Activated naive CD4-positive, alpha-beta T cell treated with anti-CD3 and anti-CD28 coated beads for 36 hours (primary cell): Measurements from ENCODE around the gene TRIM68. TPM values are rescaled to one million over a fixed set of nuclear protein-coding genes. Genes with fewer than 3 reads are reported as not detected.

Experiments used
- CTCF ChIA-PET: fragments of 350-600 bp; sonication (Branson Sonifier 250); formaldehyde crosslinking; loops from one replicate; lab custom pipeline; 2021; ENCODE audit warnings: antibody characterized with exemption; lab: Charles Lee
- DNase-seq: peaks from one replicate; pipeline ENCODE4 v3.0.0-alpha.2; 2020
- H3K27ac Mint-ChIP-seq: one replicate; pipeline ENCODE4 v1.8.0; 2021; ENCODE audit warnings: mild to moderate bottlenecking, mixed read lengths
- H3K27me3 Mint-ChIP-seq: one replicate; pipeline ENCODE4 v1.8.0; 2021; ENCODE audit warnings: low read depth, mixed read lengths
- H3K36me3 Mint-ChIP-seq: one replicate; pipeline ENCODE4 v1.8.0; 2021; ENCODE audit warnings: low read depth, mixed read lengths
- H3K4me1 Mint-ChIP-seq: one replicate; pipeline ENCODE4 v1.8.0; 2021; ENCODE audit warnings: low read depth, mixed read lengths
- H3K4me3 Mint-ChIP-seq: one replicate; pipeline ENCODE4 v1.8.0; 2021; ENCODE audit warnings: mild to moderate bottlenecking, moderate library complexity, mixed read lengths
- H3K9me3 Mint-ChIP-seq: one replicate; pipeline ENCODE4 v1.8.0; 2021; ENCODE audit warnings: mixed read lengths
- intact Hi-C: fragments of 100-400 bp; cut with micrococcal nuclease; formaldehyde crosslinking; loops from one replicate; pipeline ENCODE4 v1.15.1; 2023
- total RNA-seq, 2 experiments: library from RNA; stranded (reverse); gene quantifications; one replicate each; pipeline ENCODE4 v1.2.3, GENCODE V29; 2021

The TRIM68 gene
- total RNA-seq, 2 experiments from 2014 or later, result 11.3 to 15.4 TPM

DNA sequence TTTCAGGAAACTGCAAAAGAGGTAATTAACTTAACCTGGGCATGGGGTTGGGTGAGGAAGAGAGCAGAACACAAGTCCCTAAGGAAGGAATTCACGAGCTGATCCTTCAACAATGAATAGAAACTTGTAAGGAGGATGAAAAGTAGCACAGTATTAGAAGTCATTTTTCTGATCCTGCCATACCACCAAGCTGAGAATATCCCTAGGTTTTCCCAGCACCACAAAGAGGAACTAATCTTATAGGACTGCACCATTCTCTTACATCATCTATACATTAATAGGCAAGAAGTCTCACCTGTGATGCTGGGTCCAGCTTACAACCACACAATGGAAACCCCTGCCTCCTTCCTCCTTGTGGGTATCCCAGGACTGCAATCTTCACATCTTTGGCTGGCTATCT is 14.3 kb downstream of the TRIM68 start, which contains the start of gene OR52I1:
TSS of gene OR52I1 (plus strand) at position 301 of the 400 bp plus-strand sequence. CDS start at position 301, 0 bp downstream.
- Mint-ChIP-seq H3K27me3 (no peaks in the 10 kb centered on the region), H3K9me3 (no peaks in the 10 kb centered on the region), H3K4me1 (no peaks in the 10 kb centered on the region), H3K36me3 (peaks cover 14% of the 10 kb centered on the region), H3K27ac (no peak within 1 kb of the TSS), H3K4me3 (no peak within 1 kb of the TSS)
- DNase-seq, result no peak
- intact Hi-C loops, result no loop called here
- CTCF ChIA-PET, result no interaction called here

DNA sequence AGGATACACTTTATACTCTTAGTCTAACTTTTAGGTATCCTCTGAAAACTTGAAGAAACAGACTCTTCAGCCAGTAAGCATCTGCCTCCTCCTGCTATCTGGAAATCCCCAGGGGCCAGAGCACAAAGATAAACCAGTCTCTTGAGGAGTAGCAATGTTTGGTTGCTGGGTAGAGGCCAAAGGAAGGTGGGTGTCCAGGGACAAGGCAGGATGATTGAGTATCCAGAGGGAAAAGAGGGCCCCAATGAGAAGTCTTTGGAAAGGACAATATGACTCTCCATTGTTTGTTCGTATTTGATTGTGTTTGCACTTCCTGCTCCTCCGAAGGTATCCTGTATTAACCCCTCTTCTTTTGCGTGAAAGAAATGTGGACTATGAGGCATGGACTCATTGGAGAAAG is 19.0 kb downstream of the TRIM68 start:
- Mint-ChIP-seq H3K27me3 (peaks cover 6% of the 10 kb centered on the region), H3K4me1 (no peaks in the 10 kb centered on the region), H3K9me3 (no peaks in the 10 kb centered on the region), H3K4me3 (no peak overlapping the region), H3K36me3 (no peaks in the 10 kb centered on the region), H3K27ac (no peak overlapping the region)
- CTCF ChIA-PET, result interaction anchor here (0.9 kb wide), 1 partner anchor 402 kb away, joined by 3 read pairs; no protein-coding TSS in a partner anchor
- intact Hi-C loops, result no loop called here
- no peak for DNase-seq

DNA sequence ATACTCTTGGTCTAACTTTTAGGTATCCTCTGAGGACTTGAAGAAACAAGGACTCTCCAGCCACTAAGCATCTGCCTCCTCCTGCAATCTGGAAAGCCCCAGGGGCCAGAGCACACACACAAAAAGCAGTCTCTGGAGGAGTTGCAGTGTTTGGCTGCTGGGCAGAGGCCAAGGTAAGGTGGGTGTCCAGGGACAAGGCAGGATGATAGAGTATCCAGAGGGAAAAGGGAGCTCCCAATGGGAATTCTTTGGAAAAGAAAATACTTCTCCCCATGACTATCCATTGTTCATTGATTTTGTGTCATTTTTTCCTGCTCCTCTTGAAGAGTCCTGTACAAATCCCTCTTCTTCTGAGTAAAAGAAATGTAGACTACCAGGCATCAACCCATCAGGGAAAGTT is 26.6 kb downstream of the TRIM68 start, which contains the start of gene OR52I2:
TSS of gene OR52I2 (plus strand) at position 301 of the 400 bp plus-strand sequence.
- Mint-ChIP-seq H3K36me3 (no peaks in the 10 kb centered on the region), H3K27me3 (peaks cover 7% of the 10 kb centered on the region), H3K9me3 (no peaks in the 10 kb centered on the region), H3K27ac (no peak within 1 kb of the TSS), H3K4me3 (no peak within 1 kb of the TSS), H3K4me1 (no peaks in the 10 kb centered on the region)
- CTCF ChIA-PET, result no interaction called here
- intact Hi-C loops, result no loop called here
- no peak for DNase-seq

- intact Hi-C loops, result no loop called here
- Mint-ChIP-seq H3K27ac (no peak overlapping the region), H3K27me3 (peaks cover 5% of the 10 kb centered on the region), H3K4me3 (no peak overlapping the region), H3K36me3 (no peaks in the 10 kb centered on the region), H3K4me1 (peaks cover 5% of the 10 kb centered on the region), H3K9me3 (no peaks in the 10 kb centered on the region)
- DNase-seq, result no peak
- CTCF ChIA-PET, result no interaction called here
Observed at GRCh38 chr11:4580124-4580523, 27.9 kb downstream of the TRIM68 start.

DNA sequence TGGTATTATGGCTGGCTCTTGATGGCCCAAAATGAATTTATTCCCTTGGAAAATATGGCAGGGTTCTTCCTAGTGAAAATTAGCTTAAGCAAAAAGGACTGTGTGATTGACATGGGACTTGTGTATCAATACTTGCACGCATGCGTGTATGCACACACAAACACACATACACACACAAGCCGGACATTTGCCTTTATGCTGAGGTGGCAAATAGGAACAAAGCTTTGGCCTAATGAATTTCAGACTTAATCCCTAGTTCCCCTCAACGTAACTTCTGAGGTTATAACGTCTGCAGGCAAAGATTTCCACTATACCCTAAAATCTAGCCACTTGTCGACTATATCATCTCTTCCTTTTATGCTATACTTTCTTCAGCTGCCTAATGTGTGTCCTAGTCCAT is 29.4 kb downstream of the TRIM68 start:
- CTCF ChIA-PET, result interaction anchor here (0.6 to 1.1 kb wide), 4 partner anchors 12 to 391 kb away, joined by 3 to 4 read pairs (median 3); no protein-coding TSS in a partner anchor
- Mint-ChIP-seq H3K27me3 (no peaks in the 10 kb centered on the region), H3K27ac (no peak overlapping the region), H3K4me3 (no peak overlapping the region), H3K9me3 (no peaks in the 10 kb centered on the region), H3K4me1 (peaks cover 5% of the 10 kb centered on the region), H3K36me3 (no peaks in the 10 kb centered on the region)
- DNase-seq, result no peak
- intact Hi-C loops, result no loop called here

DNA sequence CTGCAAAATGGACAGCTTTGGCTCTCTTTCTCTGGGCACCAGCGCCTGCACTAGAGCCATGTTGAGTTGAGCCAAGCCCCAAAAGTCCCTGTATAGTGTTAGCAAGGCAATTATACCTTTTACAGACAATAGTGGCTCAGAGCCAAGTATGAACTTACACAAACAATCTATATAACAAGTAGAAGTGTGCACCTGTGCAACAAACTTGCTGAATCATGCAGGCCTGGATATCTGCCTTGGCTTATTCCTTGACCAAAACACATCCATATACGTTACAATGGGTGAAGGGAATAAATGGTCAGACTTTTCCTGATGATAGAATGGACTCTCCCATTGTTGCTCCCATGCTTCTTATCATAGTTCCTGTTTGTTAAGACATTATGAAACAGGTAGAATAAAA is 30.3 kb downstream of the TRIM68 start:
- intact Hi-C loops, result no loop called here
- no peak overlapping the region for H3K4me3 Mint-ChIP-seq
- peaks cover 5% of the 10 kb centered on the region for H3K4me1 Mint-ChIP-seq
- H3K9me3 Mint-ChIP-seq, result no peaks in the 10 kb centered on the region
- no peak for DNase-seq
- CTCF ChIA-PET, result interaction anchor here (0.6 kb wide), 1 partner anchor 12 kb away, joined by 3 read pairs; no protein-coding TSS in a partner anchor
- H3K27ac Mint-ChIP-seq, result no peak overlapping the region
- no peaks in the 10 kb centered on the region for H3K36me3 Mint-ChIP-seq
- H3K27me3 Mint-ChIP-seq, result no peaks in the 10 kb centered on the region

- Mint-ChIP-seq H3K4me3 (no peak overlapping the region), H3K27me3 (no peaks in the 10 kb centered on the region), H3K4me1 (peaks cover 5% of the 10 kb centered on the region), H3K27ac (no peak overlapping the region), H3K36me3 (no peaks in the 10 kb centered on the region), H3K9me3 (no peaks in the 10 kb centered on the region)
- DNase-seq, result no peak
- CTCF ChIA-PET, result no interaction called here
- intact Hi-C loops, result no loop called here
Observed at GRCh38 chr11:4576880-4577279, 31.2 kb downstream of the TRIM68 start.

DNA sequence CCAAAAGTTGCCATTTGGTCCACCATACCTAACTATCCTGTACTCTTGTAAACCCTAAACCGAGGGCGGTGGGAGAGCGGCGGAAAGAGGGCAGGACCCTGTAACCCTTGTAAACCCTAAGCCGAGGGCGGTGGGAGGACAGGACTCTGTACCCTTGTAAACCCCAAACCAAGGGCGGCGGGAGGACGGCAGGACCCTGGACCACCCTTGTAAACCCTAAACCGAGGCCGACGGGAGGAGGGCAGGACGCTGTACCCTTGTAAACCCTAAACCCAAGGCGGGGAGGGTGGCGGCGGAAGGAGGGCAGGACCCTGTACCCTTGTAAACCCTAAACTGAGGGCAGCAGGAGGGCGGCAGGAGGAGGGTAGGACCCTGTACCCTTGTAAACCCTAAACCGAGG is 39.0 kb downstream of the TRIM68 start:
- CTCF ChIA-PET, result no interaction called here
- no peaks in the 10 kb centered on the region for H3K36me3 Mint-ChIP-seq
- H3K9me3 Mint-ChIP-seq, result peaks cover 2% of the 10 kb centered on the region
- intact Hi-C loops, result no loop called here
- H3K27ac Mint-ChIP-seq, result no peak overlapping the region
- DNase-seq, result no peak
- H3K4me1 Mint-ChIP-seq, result no peaks in the 10 kb centered on the region
- H3K27me3 Mint-ChIP-seq, result peaks cover 7% of the 10 kb centered on the region
- H3K4me3 Mint-ChIP-seq, result no peak overlapping the region

DNA sequence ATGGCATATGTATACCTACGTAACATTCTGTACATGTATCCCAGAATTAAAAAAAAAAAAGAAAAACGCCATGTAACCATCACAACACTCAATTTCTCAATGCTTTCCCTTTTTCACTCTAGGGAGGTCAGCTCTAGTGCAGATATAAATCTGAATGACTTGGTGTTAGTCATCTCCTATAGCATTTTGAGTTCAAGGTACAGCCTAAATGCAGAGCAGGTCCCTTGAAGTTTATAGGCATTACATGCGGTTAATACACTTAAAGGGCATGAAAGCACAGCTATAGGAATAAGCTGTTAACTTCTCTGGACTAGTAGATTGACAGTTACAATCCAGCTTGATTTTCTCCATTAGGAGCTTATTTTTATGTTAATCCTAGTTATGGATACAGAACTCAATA is 42.7 kb downstream of the TRIM68 start:
- H3K4me1 Mint-ChIP-seq, result no peaks in the 10 kb centered on the region
- peaks cover 12% of the 10 kb centered on the region for H3K27me3 Mint-ChIP-seq

GRCh38 chr11:4560467-4560866 is 47.6 kb downstream of the TRIM68 start:
- no peak overlapping the region for H3K4me3 Mint-ChIP-seq
- no peak overlapping the region for H3K27ac Mint-ChIP-seq
- H3K9me3 Mint-ChIP-seq, result peaks cover 6% of the 10 kb centered on the region
- no peaks in the 10 kb centered on the region for H3K4me1 Mint-ChIP-seq
- no peak for DNase-seq
- intact Hi-C loops, result no loop called here
- CTCF ChIA-PET, result no interaction called here
- peaks cover 15% of the 10 kb centered on the region for H3K27me3 Mint-ChIP-seq
- H3K36me3 Mint-ChIP-seq, result no peaks in the 10 kb centered on the region

More for the DNA sequence above, 42.7 kb downstream of the TRIM68 start:
- intact Hi-C loops, result no loop called here
- no peak for DNase-seq
- no peaks in the 10 kb centered on the region for H3K36me3 Mint-ChIP-seq
- H3K9me3 Mint-ChIP-seq, result peaks cover 6% of the 10 kb centered on the region
- no peak overlapping the region for H3K4me3 Mint-ChIP-seq
- no peak overlapping the region for H3K27ac Mint-ChIP-seq
- CTCF ChIA-PET, result interaction anchor here (1.2 kb wide), 1 partner anchor 385 kb away, joined by 3 read pairs; no protein-coding TSS in a partner anchor

- no peaks in the 10 kb centered on the region for H3K4me1 Mint-ChIP-seq
- H3K27me3 Mint-ChIP-seq, result peaks cover 15% of the 10 kb centered on the region
- no peak overlapping the region for H3K4me3 Mint-ChIP-seq
- no peak overlapping the region for H3K27ac Mint-ChIP-seq
- DNase-seq, result no peak
- CTCF ChIA-PET, result no interaction called here
- intact Hi-C loops, result no loop called here
- no peaks in the 10 kb centered on the region for H3K36me3 Mint-ChIP-seq
- H3K9me3 Mint-ChIP-seq, result peaks cover 6% of the 10 kb centered on the region
Observed at GRCh38 chr11:4559527-4560440, 48.2 kb downstream of the TRIM68 start.

DNA sequence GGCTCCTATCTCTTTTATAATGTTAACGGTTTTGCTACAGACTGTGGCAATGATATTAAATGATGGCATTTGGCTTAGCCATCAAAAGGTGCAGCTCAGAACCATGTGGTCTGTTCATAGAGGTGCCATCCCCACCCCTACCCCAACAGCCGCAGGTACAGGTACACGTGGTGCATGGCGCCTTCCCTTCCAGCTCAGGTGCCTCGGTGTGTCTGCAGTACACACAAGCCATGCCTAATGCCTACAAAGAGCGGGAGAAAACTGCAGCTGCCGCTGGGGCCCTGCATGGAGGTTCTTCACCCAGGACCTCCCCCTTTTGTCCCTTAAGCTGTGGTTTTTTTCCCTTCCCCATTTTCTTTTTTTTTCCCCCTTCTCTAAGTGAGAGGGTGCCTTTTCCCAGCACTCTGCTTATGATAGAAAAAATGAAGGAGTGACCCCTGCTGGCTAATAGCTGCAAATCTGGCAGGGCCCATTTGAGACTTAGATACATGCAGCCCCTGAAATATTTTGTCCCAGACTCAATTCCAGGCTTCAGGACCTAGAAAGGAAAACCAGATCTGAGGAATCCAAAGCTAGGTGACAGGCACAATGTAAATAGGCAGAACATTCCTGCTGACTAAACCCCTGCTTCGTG is 56.6 kb downstream of the TRIM68 start:
- Mint-ChIP-seq H3K9me3 (no peaks in the 10 kb centered on the region), H3K27ac (no peak overlapping the region), H3K36me3 (no peaks in the 10 kb centered on the region), H3K4me3 (no peak overlapping the region), H3K27me3 (peaks cover 18% of the 10 kb centered on the region), H3K4me1 (no peaks in the 10 kb centered on the region)
- intact Hi-C loops, result no loop called here
- CTCF ChIA-PET, result interaction anchor here (0.7 to 1.5 kb wide), 3 partner anchors 145 to 369 kb away, joined by 3 to 9 read pairs (median 3); no protein-coding TSS in a partner anchor
- peak; percentile 10 for DNase-seq
